Astrocyte (in vitro differentiated cells and primary cell): ENCODE results near the gene ACOX2. TPM values are rescaled to one million over a fixed set of nuclear protein-coding genes. Genes with fewer than 3 reads are reported as not detected.
A peak's percentile ranks its signal among the peaks of the same experiment; 100 is the strongest.

Experiments
- DNase-seq: peaks from one replicate; pipeline ENCODE4 v3.0.0-alpha.2; 2010; ENCODE audit warnings: low read depth
- FAIRE-seq: peaks from 2 replicates; lab custom pipeline; 2011; peaks lifted over from hg19 to GRCh38; lab: Jason Lieb, UNC
- H2AFZ ChIP-seq: 2 replicates; pipeline ENCODE4 v1.6.0; 2012; ENCODE audit warnings: low read depth, low read length, inconsistent platforms
- H3K27ac ChIP-seq: 2 replicates; pipeline ENCODE4 v1.5.1; 2011; ENCODE audit warnings: low read depth, low read length, inconsistent platforms
- H3K27me3 ChIP-seq: 2 replicates; pipeline ENCODE4 v1.6.0; 2011; ENCODE audit warnings: low read length, inconsistent platforms; ENCODE audit not compliant: insufficient read depth
- H3K36me3 ChIP-seq: 2 replicates; pipeline ENCODE4 v1.5.1; 2011; ENCODE audit warnings: low read length, inconsistent platforms; ENCODE audit not compliant: insufficient read depth
- H3K4me1 ChIP-seq: 2 replicates; pipeline ENCODE4 v1.5.1; 2011; ENCODE audit warnings: low read length, inconsistent platforms; ENCODE audit not compliant: insufficient read depth
- H3K4me2 ChIP-seq: 2 replicates; pipeline ENCODE4 v1.6.0; 2012; ENCODE audit warnings: low read length, inconsistent platforms
- H3K4me3 ChIP-seq: 2 replicates; pipeline ENCODE4 v1.5.1; 2011; ENCODE audit warnings: low read depth, mild to moderate bottlenecking, low read length, inconsistent platforms; ENCODE audit not compliant: insufficient read depth
- H3K79me2 ChIP-seq: 2 replicates; pipeline ENCODE4 v1.6.0; 2012; ENCODE audit warnings: mild to moderate bottlenecking, low read length, inconsistent platforms; ENCODE audit not compliant: insufficient read depth
- H3K9ac ChIP-seq: 2 replicates; pipeline ENCODE4 v1.6.0; 2012; ENCODE audit warnings: mild to moderate bottlenecking, low read length, inconsistent platforms
- H3K9me3 ChIP-seq: 2 replicates; pipeline ENCODE4 v1.5.1; 2012; ENCODE audit warnings: low read depth, mild to moderate bottlenecking, low read length, inconsistent platforms; ENCODE audit not compliant: insufficient read depth
- H4K20me1 ChIP-seq: 2 replicates; pipeline ENCODE4 v1.6.0; 2012; ENCODE audit warnings: low read length, inconsistent platforms; ENCODE audit not compliant: insufficient read depth
- H3K27ac Mint-ChIP-seq: one replicate; pipeline ENCODE4 v1.8.0; 2021; ENCODE audit warnings: mild to moderate bottlenecking, mixed read lengths; ENCODE audit not compliant: unreplicated experiment
- H3K27me3 Mint-ChIP-seq: one replicate; pipeline ENCODE4 v1.8.0; 2021; ENCODE audit warnings: low read depth, mixed read lengths; ENCODE audit not compliant: unreplicated experiment
- H3K36me3 Mint-ChIP-seq: one replicate; pipeline ENCODE4 v1.8.0; 2021; ENCODE audit warnings: low read depth, mixed read lengths; ENCODE audit not compliant: unreplicated experiment
- H3K4me1 Mint-ChIP-seq: one replicate; pipeline ENCODE4 v1.8.0; 2021; ENCODE audit warnings: low read depth, mixed read lengths; ENCODE audit not compliant: unreplicated experiment
- H3K4me3 Mint-ChIP-seq: one replicate; pipeline ENCODE4 v1.8.0; 2021; ENCODE audit warnings: mild to moderate bottlenecking, moderate library complexity, mixed read lengths; ENCODE audit not compliant: unreplicated experiment
- H3K9me3 Mint-ChIP-seq: one replicate; pipeline ENCODE4 v1.8.0; 2021; ENCODE audit warnings: mild to moderate bottlenecking, mixed read lengths; ENCODE audit not compliant: unreplicated experiment
- CTCF ChIP-seq: IDR thresholded peaks from 2 replicates; pipeline ENCODE4 v1.5.1; 2011; ENCODE audit warnings: low read depth, mild to moderate bottlenecking, inconsistent platforms, low read length, moderate library complexity; ENCODE audit not compliant: insufficient read depth
- EZH2 ChIP-seq: IDR thresholded peaks from 2 replicates; pipeline ENCODE4 v1.6.1; 2012; ENCODE audit warnings: mild to moderate bottlenecking, low read length, inconsistent platforms; ENCODE audit not compliant: insufficient read depth
- total RNA-seq: library from RNA; stranded (reverse); gene quantifications from 2 replicates; pipeline ENCODE4 v1.2.1, GENCODE V29; 2021

ACOX2 gene
- total RNA-seq, 1 donor from 2014 or later, result 2.7 TPM

- H3K4me3 ChIP-seq, result no peak overlapping the region
- Mint-ChIP-seq H3K9me3 (no peaks in the 10 kb centered on the region), H3K27me3 (no peaks in the 10 kb centered on the region), H3K4me1 (no peaks in the 10 kb centered on the region), H3K27ac (no peak overlapping the region), H3K4me3 (no peak overlapping the region), H3K36me3 (peaks cover 5% of the 10 kb centered on the region)
- FAIRE-seq, result no peak
- H3K27me3 ChIP-seq, result no peaks in the 10 kb centered on the region
- H3K4me1 ChIP-seq, result no peaks in the 10 kb centered on the region
- H3K9me3 ChIP-seq, result no peaks in the 10 kb centered on the region
- H2AFZ ChIP-seq, result no peak overlapping the region
- no peak overlapping the region for H3K9ac ChIP-seq
- H3K79me2 ChIP-seq, result peaks cover 32% of the 10 kb centered on the region
- no peak for DNase-seq
- H3K27ac ChIP-seq, result no peak overlapping the region
- H3K36me3 ChIP-seq, result peaks cover 6% of the 10 kb centered on the region
- H4K20me1 ChIP-seq, result peaks cover 21% of the 10 kb centered on the region
- TF ChIP-seq EZH2 (no peak), CTCF (no peak)
- H3K4me2 ChIP-seq, result no peak overlapping the region
Observed at GRCh38 chr3:58502872-58503271, 34.1 kb downstream of the ACOX2 start.

- no peak overlapping the region for H2AFZ ChIP-seq
- Mint-ChIP-seq H3K9me3 (no peaks in the 10 kb centered on the region), H3K4me3 (no peak overlapping the region), H3K4me1 (peaks cover 21% of the 10 kb centered on the region), H3K36me3 (peaks cover 5% of the 10 kb centered on the region), H3K27ac (no peak overlapping the region), H3K27me3 (no peaks in the 10 kb centered on the region)
- FAIRE-seq (no peak), DNase-seq (peak; percentile 34)
- no peaks in the 10 kb centered on the region for H3K9me3 ChIP-seq
- no peak overlapping the region for H3K4me2 ChIP-seq
- H3K79me2 ChIP-seq, result peaks cover 77% of the 10 kb centered on the region
- H3K27me3 ChIP-seq, result no peaks in the 10 kb centered on the region
- H3K4me1 ChIP-seq, result peaks cover 26% of the 10 kb centered on the region
- TF ChIP-seq CTCF (no peak), EZH2 (no peak)
- H3K36me3 ChIP-seq, result peaks cover 6% of the 10 kb centered on the region
- no peak overlapping the region for H3K9ac ChIP-seq
- H3K4me3 ChIP-seq, result no peak overlapping the region
- peaks cover 68% of the 10 kb centered on the region for H4K20me1 ChIP-seq
- no peak overlapping the region for H3K27ac ChIP-seq
Observed at GRCh38 chr3:58497097-58497496, 39.9 kb downstream of the ACOX2 start.

- H3K27me3 ChIP-seq, result no peaks in the 10 kb centered on the region
- peaks cover 21% of the 10 kb centered on the region for H3K4me1 Mint-ChIP-seq
- no peaks in the 10 kb centered on the region for H3K9me3 Mint-ChIP-seq
- no peak for TF ChIP-seq EZH2
- TF ChIP-seq CTCF, result no peak
- H3K36me3 Mint-ChIP-seq, result peaks cover 3% of the 10 kb centered on the region
- no peak overlapping the region for H3K9ac ChIP-seq
- FAIRE-seq (no peak), DNase-seq (no peak)
- H3K27me3 Mint-ChIP-seq, result no peaks in the 10 kb centered on the region
- H3K27ac ChIP-seq, result no peak overlapping the region
- H3K4me3 Mint-ChIP-seq, result no peak overlapping the region
- no peak overlapping the region for H3K27ac Mint-ChIP-seq
- no peak overlapping the region for H2AFZ ChIP-seq
- no peak overlapping the region for H3K4me3 ChIP-seq
- peaks cover 28% of the 10 kb centered on the region for H3K4me1 ChIP-seq
- H3K79me2 ChIP-seq, result peaks cover 74% of the 10 kb centered on the region
- peaks cover 6% of the 10 kb centered on the region for H3K36me3 ChIP-seq
- peaks cover 66% of the 10 kb centered on the region for H4K20me1 ChIP-seq
- no peak overlapping the region for H3K4me2 ChIP-seq
- no peaks in the 10 kb centered on the region for H3K9me3 ChIP-seq
Observed at GRCh38 chr3:58496206-58496857, 40.7 kb downstream of the ACOX2 start.
